H1 (cell line): ENCODE measurements around the gene CEACAM20.

Source experiments
- EP300 ChIP-seq, 2 experiments: IDR thresholded peaks; 1 replicate in 1 of 2; 2 replicates in 1 of 2; pipeline ENCODE4 v1.6.1; 2011 to 2012; ENCODE audit warnings: low read depth in 2 of 2, low read length in 2 of 2, mild to moderate bottlenecking in 2 of 2, borderline replicate concordance in 1 of 2, inconsistent platforms in 1 of 2, moderate library complexity in 1 of 2
- EZH2 ChIP-seq: fragments of 200-600 bp; sonication (generic); IDR thresholded peaks from 2 replicates; pipeline ENCODE4 v1.7.1; 2012; ENCODE audit warnings: low read depth, mild to moderate bottlenecking, moderate library complexity, low read length, inconsistent platforms; ENCODE audit not compliant: severe bottlenecking
- FOSL1 ChIP-seq: IDR thresholded peaks from 2 replicates; pipeline ENCODE4 v1.6.1; 2011; ENCODE audit warnings: mild to moderate bottlenecking, low read depth, low read length, moderate library complexity; ENCODE audit not compliant: insufficient read depth
- GABPA ChIP-seq: IDR thresholded peaks from 2 replicates; pipeline ENCODE4 v1.6.1; 2011; ENCODE audit warnings: mild to moderate bottlenecking, low read length, moderate library complexity, borderline replicate concordance; ENCODE audit not compliant: insufficient read depth
- HDAC6 ChIP-seq: IDR thresholded peaks from one replicate; pipeline ENCODE4 v1.7.1; 2012; ENCODE audit warnings: low read depth, mild to moderate bottlenecking, inconsistent platforms, low read length, moderate library complexity
- JUN ChIP-seq: IDR thresholded peaks from 2 replicates; pipeline ENCODE4 v1.6.1; 2011; ENCODE audit warnings: low read depth, mild to moderate bottlenecking, improper control_type of control experiment, low read length
- POLR2AphosphoS5 ChIP-seq: IDR thresholded peaks from 2 replicates; pipeline ENCODE4 v1.6.1; 2011; ENCODE audit warnings: low read depth, low read length
- RNF2 ChIP-seq: fragments of 200-900, 300-1000 bp; sonication (generic); IDR thresholded peaks from 2 replicates; pipeline ENCODE4 v1.7.1; 2016; ENCODE audit warnings: borderline replicate concordance, low read depth, mild to moderate bottlenecking, antibody characterized with exemption, low read length; ENCODE audit not compliant: poor library complexity, severe bottlenecking; ENCODE audit errors: missing control alignments
- SUZ12 ChIP-seq: fragments of 200-600 bp; sonication (generic); IDR thresholded peaks from 2 replicates; pipeline ENCODE4 v1.6.1; 2012; ENCODE audit warnings: mild to moderate bottlenecking, inconsistent platforms, low read length, moderate library complexity, mixed read lengths
- TF ChIP-seq, protein P1 (sequence below), 3 experiments: IDR thresholded peaks; 1 replicate in 2 of 3; 2 replicates in 1 of 3; pipeline versions ENCODE4 v1.5.1 to v1.6.1; 2011; ENCODE audit warnings: low read length in 3 of 3, mild to moderate bottlenecking in 3 of 3, inconsistent platforms in 2 of 3, low read depth in 1 of 3, moderate library complexity in 1 of 3; ENCODE audit not compliant: insufficient read depth in 1 of 3; ENCODE audit errors: control extremely low read depth in 1 of 3
- TF ChIP-seq, protein P2 (sequence below): IDR thresholded peaks from 2 replicates; pipeline ENCODE4 v1.6.1; 2011; ENCODE audit warnings: low read length, improper control_type of control experiment

DNA sequence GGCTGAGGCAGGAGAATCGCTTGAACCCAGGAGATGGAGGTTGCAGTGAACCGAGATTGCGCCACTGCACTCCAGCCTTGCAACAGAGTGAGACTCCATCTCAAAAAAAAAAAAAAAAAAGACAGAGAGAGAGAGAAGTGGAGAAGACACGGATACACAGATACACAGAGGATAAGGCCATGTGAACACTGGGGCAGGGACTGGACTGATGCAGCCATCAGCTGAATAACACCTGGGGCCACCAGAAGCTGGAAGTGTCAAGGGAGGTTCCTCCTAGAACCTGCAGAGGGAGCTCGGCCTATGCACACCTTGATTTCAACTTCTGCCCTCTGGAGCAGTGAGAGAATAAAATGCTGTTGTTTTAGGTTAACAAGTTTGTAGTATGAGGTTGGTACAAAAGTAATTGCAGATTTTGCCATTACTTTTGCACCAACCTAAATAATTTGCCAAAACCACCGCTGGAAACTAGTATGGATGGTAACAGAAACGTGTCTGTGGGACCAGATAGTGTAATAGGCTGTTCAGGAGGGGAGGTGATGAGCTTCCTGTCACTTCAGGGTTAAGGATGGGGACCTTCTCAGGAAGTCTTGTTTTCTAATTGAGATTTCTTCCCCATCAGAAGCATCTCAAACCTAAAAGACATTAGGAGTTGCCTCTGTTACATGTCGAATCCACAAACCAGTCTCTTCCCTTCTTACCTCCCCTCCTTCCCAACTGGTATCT lies 47.5 kb upstream of the CEACAM20 start:
- TF ChIP-seq JUN (no peak), EZH2 (no peak), SUZ12 (no peak), FOSL1 (no peak), HDAC6 (no peak), POLR2AphosphoS5 (no peak), EP300 (IDR thresholded peaks at IDR 0.05; ENCODE audit: borderline replicate concordance in 1 of 2, low read depth in 2 of 2, low read length in 2 of 2) (no peak), GABPA (no peak), RNF2 (no peak)
- TF ChIP-seq, protein P1, sequence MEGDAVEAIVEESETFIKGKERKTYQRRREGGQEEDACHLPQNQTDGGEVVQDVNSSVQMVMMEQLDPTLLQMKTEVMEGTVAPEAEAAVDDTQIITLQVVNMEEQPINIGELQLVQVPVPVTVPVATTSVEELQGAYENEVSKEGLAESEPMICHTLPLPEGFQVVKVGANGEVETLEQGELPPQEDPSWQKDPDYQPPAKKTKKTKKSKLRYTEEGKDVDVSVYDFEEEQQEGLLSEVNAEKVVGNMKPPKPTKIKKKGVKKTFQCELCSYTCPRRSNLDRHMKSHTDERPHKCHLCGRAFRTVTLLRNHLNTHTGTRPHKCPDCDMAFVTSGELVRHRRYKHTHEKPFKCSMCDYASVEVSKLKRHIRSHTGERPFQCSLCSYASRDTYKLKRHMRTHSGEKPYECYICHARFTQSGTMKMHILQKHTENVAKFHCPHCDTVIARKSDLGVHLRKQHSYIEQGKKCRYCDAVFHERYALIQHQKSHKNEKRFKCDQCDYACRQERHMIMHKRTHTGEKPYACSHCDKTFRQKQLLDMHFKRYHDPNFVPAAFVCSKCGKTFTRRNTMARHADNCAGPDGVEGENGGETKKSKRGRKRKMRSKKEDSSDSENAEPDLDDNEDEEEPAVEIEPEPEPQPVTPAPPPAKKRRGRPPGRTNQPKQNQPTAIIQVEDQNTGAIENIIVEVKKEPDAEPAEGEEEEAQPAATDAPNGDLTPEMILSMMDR (IDR thresholded peaks at IDR 0.05; ENCODE audit: control extremely low read depth in 1 of 3, insufficient read depth in 1 of 3, low read depth in 1 of 3, low read length in 3 of 3) = peak; percentile 77 to 83 (median 78)
- TF ChIP-seq, protein P2, sequence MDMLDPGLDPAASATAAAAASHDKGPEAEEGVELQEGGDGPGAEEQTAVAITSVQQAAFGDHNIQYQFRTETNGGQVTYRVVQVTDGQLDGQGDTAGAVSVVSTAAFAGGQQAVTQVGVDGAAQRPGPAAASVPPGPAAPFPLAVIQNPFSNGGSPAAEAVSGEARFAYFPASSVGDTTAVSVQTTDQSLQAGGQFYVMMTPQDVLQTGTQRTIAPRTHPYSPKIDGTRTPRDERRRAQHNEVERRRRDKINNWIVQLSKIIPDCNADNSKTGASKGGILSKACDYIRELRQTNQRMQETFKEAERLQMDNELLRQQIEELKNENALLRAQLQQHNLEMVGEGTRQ = no peak
